GM23248 (cell line): ENCODE measurements around the gene MMP23B. TPM values are rescaled to one million over a fixed set of nuclear protein-coding genes. Genes with fewer than 3 reads are reported as not detected.
A peak's percentile ranks its signal among the peaks of the same experiment; 100 is the strongest.

ENCODE experiments used
- DNase-seq: peaks from one replicate; pipeline ENCODE4 v3.0.0-alpha.2; 2015
- H2AFZ ChIP-seq: fragments of 200-600 bp; sonication (generic); 2 replicates; pipeline ENCODE4 v1.6.1; 2016; ENCODE audit warnings: antibody characterized with exemption
- H3F3A ChIP-seq: fragments of 200-600 bp; sonication (generic); 2 replicates; pipeline ENCODE4 v1.6.1; 2016; ENCODE audit warnings: mild to moderate bottlenecking, antibody characterized with exemption, mixed run types; ENCODE audit not compliant: insufficient read depth
- H3K27ac ChIP-seq: fragments of 200-600 bp; sonication (generic); 2 replicates; pipeline ENCODE4 v1.5.1; 2016; ENCODE audit warnings: mild to moderate bottlenecking
- H3K27me3 ChIP-seq: fragments of 200-600 bp; sonication (generic); replicated peaks from 2 replicates; pipeline ENCODE4 v1.6.1; 2016; ENCODE audit warnings: mild to moderate bottlenecking; ENCODE audit not compliant: insufficient read depth
- H3K36me3 ChIP-seq: fragments of 200-600 bp; sonication (generic); 2 replicates; pipeline ENCODE4 v1.6.1; 2016; ENCODE audit warnings: low read depth, mild to moderate bottlenecking
- H3K4me1 ChIP-seq: fragments of 200-600 bp; sonication (generic); 2 replicates; pipeline ENCODE4 v1.6.1; 2016; ENCODE audit warnings: mild to moderate bottlenecking; ENCODE audit not compliant: insufficient read depth
- H3K4me2 ChIP-seq: fragments of 200-600 bp; sonication (generic); one replicate; pipeline ENCODE4 v1.6.1; 2016; ENCODE audit warnings: mild to moderate bottlenecking; ENCODE audit not compliant: unreplicated experiment
- H3K4me3 ChIP-seq: fragments of 200-600 bp; sonication (generic); 2 replicates; pipeline ENCODE4 v1.5.1; 2016; ENCODE audit warnings: mild to moderate bottlenecking
- H3K79me2 ChIP-seq: fragments of 200-600 bp; sonication (generic); 2 replicates; pipeline ENCODE4 v1.6.1; 2016; ENCODE audit warnings: mild to moderate bottlenecking; ENCODE audit not compliant: insufficient read depth
- H3K9ac ChIP-seq: fragments of 200-600 bp; sonication (generic); 2 replicates; pipeline ENCODE4 v1.6.1; 2016; ENCODE audit warnings: mild to moderate bottlenecking
- H3K9me2 ChIP-seq: fragments of 200-600 bp; sonication (generic); 2 replicates; pipeline ENCODE4 v1.6.1; 2016; ENCODE audit warnings: mixed run types, mild to moderate bottlenecking, moderate library complexity; ENCODE audit not compliant: insufficient read depth
- H3K9me3 ChIP-seq: fragments of 200-600 bp; sonication (generic); one replicate; pipeline ENCODE4 v1.6.1; 2017; ENCODE audit warnings: low read depth
- H4K20me1 ChIP-seq: fragments of 200-600 bp; sonication (generic); 2 replicates; pipeline ENCODE4 v1.6.0; 2016; ENCODE audit not compliant: insufficient read depth
- EZH2 ChIP-seq: fragments of 200-600 bp; sonication (generic); IDR thresholded peaks from 2 replicates; pipeline ENCODE4 v1.6.1; 2018; ENCODE audit warnings: antibody characterized with exemption, mild to moderate bottlenecking; ENCODE audit not compliant: insufficient read depth, poor library complexity, severe bottlenecking
- EZH2phosphoT487 ChIP-seq: fragments of 200-600 bp; sonication (generic); IDR thresholded peaks from 2 replicates; pipeline ENCODE4 v1.6.1; 2018; ENCODE audit warnings: antibody characterized with exemption, moderate library complexity, mild to moderate bottlenecking, low read depth; ENCODE audit not compliant: insufficient read depth
- WGBS, 2 experiments: methylation state at CpG; one replicate each; pipeline ENCODE4 v1.1.6; 2015 to 2017; ENCODE audit warnings: low lambda C conversion rate in 2 of 2, low coverage in 1 of 2; ENCODE audit errors: missing lambda C conversion rate in 2 of 2; 5-methylcytosine and 5-hydroxymethylcytosine counted together
- in situ Hi-C: fragments of 300-500 bp; cut with MboI; formaldehyde crosslinking; loops from 2 replicates; pipeline ENCODE4 v1.15.0; 2020
- polyA plus RNA-seq: library from polyadenylated mRNA; unstranded; fragments of >200 nt; fragmentation: Nextera tagmentation; extraction: Ambion mirVana; gene quantifications from 2 replicates; pipeline ENCODE4 v1.2.1, GENCODE V29; 2016
- total RNA-seq: library from RNA; depleted of rRNA; stranded (reverse); fragments of >200 nt; shearing (Covaris generic); gene quantifications from 2 replicates; pipeline ENCODE4 v1.2.3, GENCODE V29; 2014

The MMP23B gene
- total and polyA plus RNA-seq, 2 experiments from 2014 or later: 1.1 TPM; not detected in 1

GRCh38 chr1:1664941-1665814 lies 33.2 kb downstream of the MMP23B start:
- Histone ChIP-seq H3F3A (peaks cover 22% of the 10 kb centered on the region), H3K4me3 (no peak overlapping the region), H3K4me1 (peaks cover 22% of the 10 kb centered on the region), H3K9ac (no peak overlapping the region), H3K27ac (no peak overlapping the region), H3K4me2 (no peak overlapping the region), H4K20me1 (no peaks in the 10 kb centered on the region), H3K9me3 (no peaks in the 10 kb centered on the region), H3K9me2 (no peaks in the 10 kb centered on the region), H3K79me2 (0 out of 2 replicates have a peak, but pooled peaks cover under 1% of the 10 kb centered on the region), H2AFZ (no peak overlapping the region), H3K36me3 (peaks cover 13% of the 10 kb centered on the region; the same call in 1 of the 2 replicates), H3K27me3 (no peaks in the 10 kb centered on the region)
- in situ Hi-C loops: no loop called here
- no peak for DNase-seq
- no peak for TF ChIP-seq EZH2
- 89% methylated on average over 26 to 27 of the region's 27 CpGs for WGBS, 2 experiments

- Histone ChIP-seq H3K9me3 (no peaks in the 10 kb centered on the region), H3K79me2 (no peaks in the 10 kb centered on the region), H3K4me1 (peaks cover 20% of the 10 kb centered on the region), H3K27me3 (no peaks in the 10 kb centered on the region), H3K4me3 (no peak overlapping the region), H3K9ac (no peak overlapping the region), H3K9me2 (no peaks in the 10 kb centered on the region), H2AFZ (no peak overlapping the region), H3F3A (peaks cover 19% of the 10 kb centered on the region), H3K36me3 (peaks cover 13% of the 10 kb centered on the region; the same call in 1 of the 2 replicates), H4K20me1 (no peaks in the 10 kb centered on the region), H3K27ac (no peak overlapping the region), H3K4me2 (no peak overlapping the region)
- in situ Hi-C loops: no loop called here
- peak; percentile 21 for DNase-seq
- no peak for TF ChIP-seq EZH2phosphoT487
- TF ChIP-seq EZH2: no peak
- WGBS, 2 experiments: 84 to 85% methylated on average over 25 of the region's 25 CpGs
Measured at GRCh38 chr1:1665815-1666251, 33.9 kb downstream of the MMP23B start.

- Histone ChIP-seq H3K9me3 (no peaks in the 10 kb centered on the region), H4K20me1 (no peaks in the 10 kb centered on the region), H3F3A (peaks cover 14% of the 10 kb centered on the region), H3K4me2 (no peak overlapping the region), H3K27ac (no peak overlapping the region), H3K36me3 (peaks cover 13% of the 10 kb centered on the region; the same call in 1 of the 2 replicates), H3K79me2 (no peaks in the 10 kb centered on the region), H3K9me2 (no peaks in the 10 kb centered on the region), H3K4me3 (no peak overlapping the region), H3K9ac (no peak overlapping the region), H3K4me1 (peaks cover 15% of the 10 kb centered on the region), H2AFZ (no peak overlapping the region), H3K27me3 (no peaks in the 10 kb centered on the region)
- DNase-seq: no peak
- in situ Hi-C loops: no loop called here
- no peak for TF ChIP-seq EZH2
- TF ChIP-seq EZH2phosphoT487: no peak
- WGBS, 2 experiments: 93% methylated on average over 15 of the region's 15 CpGs
Measured at GRCh38 chr1:1666526-1666925, 34.6 kb downstream of the MMP23B start.

GRCh38 chr1:1669468-1670440 lies 37.8 kb downstream of the MMP23B start:
- H3K4me2 ChIP-seq: no peak overlapping the region
- no peaks in the 10 kb centered on the region for H3K79me2 ChIP-seq
- TF ChIP-seq EZH2phosphoT487: no peak
- 92% methylated on average over 34 to 43 of the region's 43 CpGs for WGBS, 2 experiments
- no peaks in the 10 kb centered on the region for H3K27me3 ChIP-seq
- H2AFZ ChIP-seq: no peak overlapping the region
- no peak overlapping the region for H3K4me3 ChIP-seq
- no peak for DNase-seq
- no peak overlapping the region for H3K27ac ChIP-seq
- no peak overlapping the region for H3K9ac ChIP-seq
- in situ Hi-C loops: no loop called here
- peaks cover 13% of the 10 kb centered on the region; the same call in 1 of the 2 replicates for H3K36me3 ChIP-seq
- no peaks in the 10 kb centered on the region for H3K4me1 ChIP-seq
- H3K9me3 ChIP-seq: no peaks in the 10 kb centered on the region
- no peaks in the 10 kb centered on the region for H4K20me1 ChIP-seq
- H3F3A ChIP-seq: no peaks in the 10 kb centered on the region
- no peaks in the 10 kb centered on the region for H3K9me2 ChIP-seq
